PFSK-1 (cell line): ENCODE data around the gene SESN3.

Experiments used
- POLR2AphosphoS5 ChIP-seq: IDR thresholded peaks from 2 replicates; pipeline ENCODE4 v1.6.1; 2012; ENCODE audit warnings: low read depth, mild to moderate bottlenecking, control low read depth, low read length, moderate library complexity
- SIN3A ChIP-seq: IDR thresholded peaks from 2 replicates; pipeline ENCODE4 v1.6.1; 2012; ENCODE audit warnings: mild to moderate bottlenecking, low read length, moderate library complexity, borderline replicate concordance; ENCODE audit not compliant: insufficient read depth
- TAF1 ChIP-seq: IDR thresholded peaks from 2 replicates; pipeline ENCODE4 v1.6.1; 2012; ENCODE audit warnings: low read length, control low read depth, borderline replicate concordance; ENCODE audit not compliant: insufficient read depth
- TF ChIP-seq, protein P1 (sequence below), 2 experiments: IDR thresholded peaks; 2 replicates each; pipeline versions ENCODE4 v1.6.1 to v1.8.0; 2011 to 2012; ENCODE audit warnings: low read depth in 2 of 2, low read length in 2 of 2, control low read depth in 1 of 2, inconsistent platforms in 1 of 2, mild to moderate bottlenecking in 1 of 2, moderate library complexity in 1 of 2; ENCODE audit not compliant: insufficient read depth in 1 of 2

DNA sequence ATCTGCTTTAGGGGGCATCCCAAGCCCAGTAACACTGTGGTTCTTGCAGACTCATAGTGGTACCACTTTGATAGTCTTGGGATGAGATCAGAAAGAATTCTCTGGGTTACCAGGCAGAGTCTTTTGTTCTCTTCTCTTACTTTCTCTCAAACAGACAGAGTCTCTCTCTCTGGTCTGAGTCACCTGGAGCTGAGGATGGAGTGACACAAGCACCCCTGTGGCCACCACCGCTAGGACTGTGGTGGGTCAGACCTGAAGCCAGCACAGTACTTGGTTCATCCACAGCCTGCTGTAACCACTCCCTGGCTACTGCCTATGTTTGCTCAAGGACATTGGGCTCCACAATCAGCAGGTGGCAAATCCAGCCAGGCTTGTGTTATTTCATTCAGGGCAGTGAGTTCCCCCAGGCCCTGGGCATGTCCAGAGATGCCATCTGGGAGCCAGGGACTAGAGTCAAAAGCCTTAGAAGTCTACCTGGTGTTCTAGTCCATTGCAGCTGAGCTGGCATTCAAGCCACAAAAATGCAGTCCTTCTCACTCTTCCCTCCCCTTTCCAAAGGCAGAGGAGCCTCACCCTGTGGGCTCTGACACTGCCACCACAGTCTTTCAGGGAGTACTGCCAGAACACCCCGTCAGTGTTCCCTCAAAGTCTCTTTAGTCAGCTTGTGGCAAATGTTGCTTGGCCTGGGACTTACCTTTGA, 111.5 kb downstream of the SESN3 start:
- TF ChIP-seq, protein P1, sequence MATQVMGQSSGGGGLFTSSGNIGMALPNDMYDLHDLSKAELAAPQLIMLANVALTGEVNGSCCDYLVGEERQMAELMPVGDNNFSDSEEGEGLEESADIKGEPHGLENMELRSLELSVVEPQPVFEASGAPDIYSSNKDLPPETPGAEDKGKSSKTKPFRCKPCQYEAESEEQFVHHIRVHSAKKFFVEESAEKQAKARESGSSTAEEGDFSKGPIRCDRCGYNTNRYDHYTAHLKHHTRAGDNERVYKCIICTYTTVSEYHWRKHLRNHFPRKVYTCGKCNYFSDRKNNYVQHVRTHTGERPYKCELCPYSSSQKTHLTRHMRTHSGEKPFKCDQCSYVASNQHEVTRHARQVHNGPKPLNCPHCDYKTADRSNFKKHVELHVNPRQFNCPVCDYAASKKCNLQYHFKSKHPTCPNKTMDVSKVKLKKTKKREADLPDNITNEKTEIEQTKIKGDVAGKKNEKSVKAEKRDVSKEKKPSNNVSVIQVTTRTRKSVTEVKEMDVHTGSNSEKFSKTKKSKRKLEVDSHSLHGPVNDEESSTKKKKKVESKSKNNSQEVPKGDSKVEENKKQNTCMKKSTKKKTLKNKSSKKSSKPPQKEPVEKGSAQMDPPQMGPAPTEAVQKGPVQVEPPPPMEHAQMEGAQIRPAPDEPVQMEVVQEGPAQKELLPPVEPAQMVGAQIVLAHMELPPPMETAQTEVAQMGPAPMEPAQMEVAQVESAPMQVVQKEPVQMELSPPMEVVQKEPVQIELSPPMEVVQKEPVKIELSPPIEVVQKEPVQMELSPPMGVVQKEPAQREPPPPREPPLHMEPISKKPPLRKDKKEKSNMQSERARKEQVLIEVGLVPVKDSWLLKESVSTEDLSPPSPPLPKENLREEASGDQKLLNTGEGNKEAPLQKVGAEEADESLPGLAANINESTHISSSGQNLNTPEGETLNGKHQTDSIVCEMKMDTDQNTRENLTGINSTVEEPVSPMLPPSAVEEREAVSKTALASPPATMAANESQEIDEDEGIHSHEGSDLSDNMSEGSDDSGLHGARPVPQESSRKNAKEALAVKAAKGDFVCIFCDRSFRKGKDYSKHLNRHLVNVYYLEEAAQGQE (IDR thresholded peaks at IDR 0.05; ENCODE audit: insufficient read depth in 1 of 2, low read depth in 2 of 2, low read length in 2 of 2) = no peak
- no peak for TF ChIP-seq SIN3A
- TF ChIP-seq POLR2AphosphoS5 = no peak
- no peak for TF ChIP-seq TAF1
